Endothelial cell of umbilical vein (primary cell): Measurements from ENCODE around the gene MT1M. TPM values are rescaled to one million over a fixed set of nuclear protein-coding genes. Genes with fewer than 3 reads are reported as not detected.

Experiments
- BruUV-seq: library from RNA; stranded (reverse); fragments of 400-500 nt; replicated peaks from 2 replicates; lab custom pipeline; 2021; lab: Mats Ljungman, UMichigan
- CTCF ChIA-PET: fragments of 300-600, 350-600 bp; sonication (Branson Sonifier 250); formaldehyde crosslinking; loops from one replicate; lab custom pipeline; 2021; ENCODE audit warnings: antibody characterized with exemption, inconsistent platforms; lab: Charles Lee
- POLR2A ChIA-PET: fragments of 300-600, 350-600 bp; sonication (Branson Sonifier 250); formaldehyde crosslinking; loops from one replicate; lab custom pipeline; 2021; ENCODE audit warnings: antibody characterized with exemption, inconsistent platforms; lab: Charles Lee
- DNase-seq: peaks from one replicate; pipeline ENCODE4 v3.0.0-alpha.2; 2011; ENCODE audit warnings: low read depth, low spot score
- FAIRE-seq: peaks from 2 replicates; lab custom pipeline; 2011; peaks lifted over from hg19 to GRCh38; lab: Jason Lieb, UNC
- H2AFZ ChIP-seq: 2 replicates; pipeline ENCODE4 v1.6.0; 2012; ENCODE audit warnings: low read depth, low read length, control low read depth, inconsistent platforms
- H3K27ac ChIP-seq: 2 replicates; pipeline ENCODE4 v1.5.1; 2011; ENCODE audit warnings: low read depth, mild to moderate bottlenecking, control low read depth, low read length, moderate library complexity; ENCODE audit not compliant: insufficient read depth
- H3K27me3 ChIP-seq, 2 experiments: 2 replicates each; pipeline versions ENCODE4 v1.6.0 to v1.6.1; 2011; ENCODE audit warnings: low read length in 2 of 2, mixed read lengths in 1 of 2; ENCODE audit not compliant: control insufficient read depth in 2 of 2, insufficient read depth in 2 of 2
- H3K36me3 ChIP-seq, 2 experiments: 2 replicates in 1 of 2; 3 replicates in 1 of 2; pipeline ENCODE4 v1.5.1; 2011; ENCODE audit warnings: low read length in 2 of 2, mild to moderate bottlenecking in 1 of 2, moderate library complexity in 1 of 2; ENCODE audit not compliant: control insufficient read depth in 2 of 2, insufficient read depth in 2 of 2; ENCODE audit errors: extremely low read depth in 1 of 2
- H3K4me1 ChIP-seq: 3 replicates; pipeline ENCODE4 v1.5.1; 2011; ENCODE audit warnings: mild to moderate bottlenecking, low read length; ENCODE audit not compliant: control insufficient read depth, insufficient read depth; ENCODE audit errors: extremely low read depth
- H3K4me2 ChIP-seq: 2 replicates; pipeline ENCODE4 v1.6.1; 2011; ENCODE audit warnings: low read length, control low read depth, mixed read lengths; ENCODE audit not compliant: insufficient read depth
- H3K4me3 ChIP-seq, 3 experiments: fragments of 200-600 bp in 1 of 3; sonication (generic), shearing (Covaris generic) in 1 of 3; replicated peaks in 1 of 3; 2 replicates each; pipeline ENCODE4 v1.5.1; 2011 to 2016; ENCODE audit warnings: control low read depth in 3 of 3, low read length in 3 of 3, mild to moderate bottlenecking in 2 of 3, inconsistent platforms in 1 of 3, low read depth in 1 of 3, moderate library complexity in 1 of 3; ENCODE audit not compliant: insufficient read depth in 1 of 3
- H3K79me2 ChIP-seq: 2 replicates; pipeline ENCODE4 v1.6.0; 2012; ENCODE audit warnings: low read length, inconsistent platforms; ENCODE audit not compliant: control insufficient read depth, insufficient read depth
- H3K9ac ChIP-seq: replicated peaks from 2 replicates; pipeline ENCODE3; 2011; ENCODE audit warnings: low read length, control low read depth; ENCODE audit not compliant: insufficient read depth; ENCODE audit errors: extremely low read depth
- H3K9me1 ChIP-seq: replicated peaks from 3 replicates; pipeline ENCODE4 v1.6.0; 2011; ENCODE audit warnings: mild to moderate bottlenecking, low read length; ENCODE audit not compliant: control insufficient read depth, insufficient read depth; ENCODE audit errors: extremely low read depth
- H3K9me3 ChIP-seq: replicated peaks from 2 replicates; pipeline ENCODE4 v1.5.1; 2012; ENCODE audit warnings: low read length, inconsistent platforms; ENCODE audit not compliant: control insufficient read depth, insufficient read depth
- H4K20me1 ChIP-seq: replicated peaks from 2 replicates; pipeline ENCODE3; 2011; ENCODE audit warnings: mild to moderate bottlenecking, low read length; ENCODE audit not compliant: control insufficient read depth, insufficient read depth; ENCODE audit errors: extremely low read depth
- CTCF ChIP-seq, 2 donors: IDR thresholded peaks; 1 replicate in 1 of 2; 2 replicates in 1 of 2; pipeline ENCODE4 v1.5.1; 2011; ENCODE audit warnings: low read length in 2 of 2, mild to moderate bottlenecking in 2 of 2, moderate library complexity in 2 of 2, control low read depth in 1 of 2, inconsistent platforms in 1 of 2, low read depth in 1 of 2; ENCODE audit not compliant: insufficient read depth in 1 of 2; ENCODE audit errors: extremely low read depth in 1 of 2
- EZH2 ChIP-seq: IDR thresholded peaks from 2 replicates; pipeline ENCODE4 v1.6.1; 2012; ENCODE audit warnings: borderline replicate concordance, low read depth, mild to moderate bottlenecking, moderate library complexity, low read length, inconsistent platforms; ENCODE audit not compliant: severe bottlenecking
- FOS ChIP-seq: IDR thresholded peaks from 2 replicates; pipeline ENCODE4 v1.6.1; 2011; ENCODE audit warnings: mild to moderate bottlenecking, low read length, moderate library complexity, borderline replicate concordance; ENCODE audit not compliant: insufficient read depth
- GATA2 ChIP-seq: IDR thresholded peaks from 2 replicates; pipeline ENCODE4 v1.7.0; 2011; ENCODE audit warnings: low read depth, mild to moderate bottlenecking, moderate library complexity, mixed read lengths, low read length; ENCODE audit not compliant: insufficient read length, insufficient read depth
- JUN ChIP-seq: IDR thresholded peaks from 2 replicates; pipeline ENCODE4 v1.6.1; 2011; ENCODE audit warnings: borderline replicate concordance, low read depth; ENCODE audit not compliant: insufficient read length, insufficient read depth
- MAX ChIP-seq: IDR thresholded peaks from 2 replicates; pipeline ENCODE4 v1.6.1; 2011; ENCODE audit not compliant: insufficient read depth, insufficient read length
- MYC ChIP-seq: IDR thresholded peaks from one replicate; pipeline ENCODE4 v1.6.1; 2011; ENCODE audit warnings: mild to moderate bottlenecking, low read depth, low read length
- POLR2A ChIP-seq: IDR thresholded peaks from 2 replicates; pipeline ENCODE4 v1.6.1; 2012; ENCODE audit warnings: low read depth, mild to moderate bottlenecking, control low read depth, low read length
- POLR2AphosphoS5 ChIP-seq: IDR thresholded peaks from 2 replicates; pipeline ENCODE4 v1.6.1; 2012; ENCODE audit warnings: low read depth, mild to moderate bottlenecking, control low read depth, low read length, moderate library complexity; ENCODE audit not compliant: insufficient read depth
- dilution Hi-C: fragments of 300-500 bp; cut with MboI; formaldehyde crosslinking; loops from one replicate; pipeline ENCODE4 v1.15.0; 2019; ENCODE audit warnings: low sequenced_read_pairs; ENCODE audit not compliant: extremely low pct_ligation_motif_present
- intact Hi-C: fragments of 100-400 bp; cut with micrococcal nuclease; formaldehyde crosslinking; loops from one replicate; pipeline ENCODE4 v1.10.0; 2022
- polyA plus RNA-seq, 4 experiments: library from polyadenylated mRNA; depleted of rRNA in 3 of 4; stranded (reverse) in 3 of 4; unstranded in 1 of 4; fragments of >200 nt; gene quantifications; 2 replicates each; pipeline versions ENCODE4 v1.2.1 to v1.2.3, GENCODE V29; 2011 to 2012; ENCODE audit warnings: missing spikeins in 1 of 4
- total RNA-seq: library from RNA; stranded (reverse); gene quantifications from 2 replicates; pipeline ENCODE4 v1.2.3, GENCODE V29; 2021

The MT1M gene
- total and polyA plus RNA-seq, 2 donors (not counting 3 experiments of a cell fraction or from before 2014, with no cell fraction given) = 4.3 to 4.6 TPM

GRCh38 chr16:56631832-56632155 lies 665 bp upstream of the MT1M start:
- dilution Hi-C loops (no loop called here), intact Hi-C loops (no loop called here)
- BruUV-seq = no TSS peak
- DNase-seq (no peak), FAIRE-seq (no peak)
- CTCF ChIA-PET = interaction anchor here (1.0 to 2.5 kb wide), 3 partner anchors 28 to 39 kb away, joined by 3 to 14 read pairs (median 6); no protein-coding TSS in a partner anchor
- Histone ChIP-seq H3K9me1 (no peaks in the 10 kb centered on the region), H3K4me2 (peak overlapping the region; percentile 83), H4K20me1 (no peaks in the 10 kb centered on the region), H3K36me3 (no peaks in the 10 kb centered on the region), H3K9me3 (no peaks in the 10 kb centered on the region), H3K27ac (no peak overlapping the region), H3K4me3 (peak overlapping the region in 2 of 3 experiments; percentile 2 to 42), H3K9ac (no peak overlapping the region), H2AFZ (peak overlapping the region; percentile 61), H3K27me3 (peaks cover 25 to 28% of the 10 kb centered on the region in 2 experiments), H3K79me2 (no peaks in the 10 kb centered on the region), H3K4me1 (peaks cover 20% of the 10 kb centered on the region)
- TF ChIP-seq CTCF (IDR thresholded peaks at IDR 0.05; ENCODE audit: extremely low read depth in 1 of 2, insufficient read depth in 1 of 2, low read depth in 1 of 2, low read length in 2 of 2) = no peak
- no peak for TF ChIP-seq POLR2A
- no peak for TF ChIP-seq EZH2
- no peak for TF ChIP-seq JUN
- no peak for TF ChIP-seq FOS
- TF ChIP-seq GATA2 = no peak
- TF ChIP-seq POLR2AphosphoS5 = no peak
- no peak for TF ChIP-seq MAX
- no peak for TF ChIP-seq MYC
- POLR2A ChIA-PET = no interaction called here
